HG03558 (cell line): ENCODE results near the gene FRMD4B.

ENCODE experiments used
- ATAC-seq: cut with Tn5 transposase; IDR thresholded peaks from one replicate; pipeline ENCODE4 v1.9.1; 2021; ENCODE audit warnings: moderate number of reproducible peaks; ENCODE audit not compliant: unreplicated experiment; ENCODE audit errors: extremely low read depth

Gene FRMD4B

GRCh38 chr3:69368129-69368741, 17.7 kb downstream of the FRMD4B start:
- peak; percentile 98 for ATAC-seq

- ATAC-seq, result no peak
Measured at GRCh38 chr3:69367586-69367985, 18.3 kb downstream of the FRMD4B start.

GRCh38 chr3:69364354-69364753, 21.5 kb downstream of the FRMD4B start:
- no peak for ATAC-seq

GRCh38 chr3:69360690-69361089, 25.2 kb downstream of the FRMD4B start:
- ATAC-seq, result no peak

GRCh38 chr3:69359916-69360315, 26.0 kb downstream of the FRMD4B start:
- no peak for ATAC-seq

- ATAC-seq, result no peak
Measured at GRCh38 chr3:69359339-69359893, 26.5 kb downstream of the FRMD4B start.

- ATAC-seq, result no peak
Measured at GRCh38 chr3:69357196-69357595, 28.7 kb downstream of the FRMD4B start.

- ATAC-seq, result no peak
Measured at GRCh38 chr3:69354948-69355347, 30.9 kb downstream of the FRMD4B start.

- no peak for ATAC-seq
Measured at GRCh38 chr3:69353503-69353902, 32.4 kb downstream of the FRMD4B start.

GRCh38 chr3:69353088-69353478, 32.8 kb downstream of the FRMD4B start:
- ATAC-seq, result no peak

GRCh38 chr3:69352305-69353087, 33.4 kb downstream of the FRMD4B start:
- ATAC-seq, result no peak

GRCh38 chr3:69343875-69344274, 42.0 kb downstream of the FRMD4B start:
- no peak for ATAC-seq

GRCh38 chr3:69342074-69342473, 43.8 kb downstream of the FRMD4B start:
- no peak for ATAC-seq

- ATAC-seq, result no peak
Measured at GRCh38 chr3:69339760-69340159, 46.1 kb downstream of the FRMD4B start.

- no peak for ATAC-seq
Measured at GRCh38 chr3:69338911-69339310, 47.0 kb downstream of the FRMD4B start.

- no peak for ATAC-seq
Measured at GRCh38 chr3:69332934-69333333, 53.0 kb downstream of the FRMD4B start.

- ATAC-seq, result no peak
Measured at GRCh38 chr3:69330891-69331400, 54.9 kb downstream of the FRMD4B start.

- ATAC-seq, result no peak
Measured at GRCh38 chr3:69329892-69330291, 56.0 kb downstream of the FRMD4B start.

GRCh38 chr3:69328963-69329302, 57.0 kb downstream of the FRMD4B start:
- ATAC-seq, result no peak

GRCh38 chr3:69328103-69328962, 57.6 kb downstream of the FRMD4B start:
- ATAC-seq, result no peak

- peak; percentile 96 for ATAC-seq
Measured at GRCh38 chr3:69326855-69327300, 59.0 kb downstream of the FRMD4B start.
